GM23248 (cell line): ENCODE measurements around the gene IL1RAPL1. TPM values are rescaled to one million over a fixed set of nuclear protein-coding genes. Genes with fewer than 3 reads are reported as not detected.

ENCODE experiments used
- DNase-seq: peaks from one replicate; pipeline ENCODE4 v3.0.0-alpha.2; 2015
- H2AFZ ChIP-seq: fragments of 200-600 bp; sonication (generic); 2 replicates; pipeline ENCODE4 v1.6.1; 2016; ENCODE audit warnings: antibody characterized with exemption
- H3F3A ChIP-seq: fragments of 200-600 bp; sonication (generic); 2 replicates; pipeline ENCODE4 v1.6.1; 2016; ENCODE audit warnings: mild to moderate bottlenecking, antibody characterized with exemption, mixed run types; ENCODE audit not compliant: insufficient read depth
- H3K27ac ChIP-seq: fragments of 200-600 bp; sonication (generic); 2 replicates; pipeline ENCODE4 v1.5.1; 2016; ENCODE audit warnings: mild to moderate bottlenecking
- H3K27me3 ChIP-seq: fragments of 200-600 bp; sonication (generic); replicated peaks from 2 replicates; pipeline ENCODE4 v1.6.1; 2016; ENCODE audit warnings: mild to moderate bottlenecking; ENCODE audit not compliant: insufficient read depth
- H3K36me3 ChIP-seq: fragments of 200-600 bp; sonication (generic); 2 replicates; pipeline ENCODE4 v1.6.1; 2016; ENCODE audit warnings: low read depth, mild to moderate bottlenecking
- H3K4me1 ChIP-seq: fragments of 200-600 bp; sonication (generic); 2 replicates; pipeline ENCODE4 v1.6.1; 2016; ENCODE audit warnings: mild to moderate bottlenecking; ENCODE audit not compliant: insufficient read depth
- H3K4me2 ChIP-seq: fragments of 200-600 bp; sonication (generic); one replicate; pipeline ENCODE4 v1.6.1; 2016; ENCODE audit warnings: mild to moderate bottlenecking; ENCODE audit not compliant: unreplicated experiment
- H3K4me3 ChIP-seq: fragments of 200-600 bp; sonication (generic); 2 replicates; pipeline ENCODE4 v1.5.1; 2016; ENCODE audit warnings: mild to moderate bottlenecking
- H3K79me2 ChIP-seq: fragments of 200-600 bp; sonication (generic); 2 replicates; pipeline ENCODE4 v1.6.1; 2016; ENCODE audit warnings: mild to moderate bottlenecking; ENCODE audit not compliant: insufficient read depth
- H3K9ac ChIP-seq: fragments of 200-600 bp; sonication (generic); 2 replicates; pipeline ENCODE4 v1.6.1; 2016; ENCODE audit warnings: mild to moderate bottlenecking
- H3K9me2 ChIP-seq: fragments of 200-600 bp; sonication (generic); 2 replicates; pipeline ENCODE4 v1.6.1; 2016; ENCODE audit warnings: mixed run types, mild to moderate bottlenecking, moderate library complexity; ENCODE audit not compliant: insufficient read depth
- H3K9me3 ChIP-seq: fragments of 200-600 bp; sonication (generic); one replicate; pipeline ENCODE4 v1.6.1; 2017; ENCODE audit warnings: low read depth
- H4K20me1 ChIP-seq: fragments of 200-600 bp; sonication (generic); 2 replicates; pipeline ENCODE4 v1.6.0; 2016; ENCODE audit not compliant: insufficient read depth
- EZH2 ChIP-seq: fragments of 200-600 bp; sonication (generic); IDR thresholded peaks from 2 replicates; pipeline ENCODE4 v1.6.1; 2018; ENCODE audit warnings: antibody characterized with exemption, mild to moderate bottlenecking; ENCODE audit not compliant: insufficient read depth, poor library complexity, severe bottlenecking
- EZH2phosphoT487 ChIP-seq: fragments of 200-600 bp; sonication (generic); IDR thresholded peaks from 2 replicates; pipeline ENCODE4 v1.6.1; 2018; ENCODE audit warnings: antibody characterized with exemption, moderate library complexity, mild to moderate bottlenecking, low read depth; ENCODE audit not compliant: insufficient read depth
- WGBS, 2 experiments: methylation state at CpG; one replicate each; pipeline ENCODE4 v1.1.6; 2015 to 2017; ENCODE audit warnings: low lambda C conversion rate in 2 of 2, low coverage in 1 of 2; ENCODE audit errors: missing lambda C conversion rate in 2 of 2; 5-methylcytosine and 5-hydroxymethylcytosine counted together
- in situ Hi-C: fragments of 300-500 bp; cut with MboI; formaldehyde crosslinking; loops from 2 replicates; pipeline ENCODE4 v1.15.0; 2020
- polyA plus RNA-seq: library from polyadenylated mRNA; unstranded; fragments of >200 nt; fragmentation: Nextera tagmentation; extraction: Ambion mirVana; gene quantifications from 2 replicates; pipeline ENCODE4 v1.2.1, GENCODE V29; 2016
- total RNA-seq: library from RNA; depleted of rRNA; stranded (reverse); fragments of >200 nt; shearing (Covaris generic); gene quantifications from 2 replicates; pipeline ENCODE4 v1.2.3, GENCODE V29; 2014

The IL1RAPL1 gene
- total and polyA plus RNA-seq, 2 experiments from 2014 or later, result not detected

DNA sequence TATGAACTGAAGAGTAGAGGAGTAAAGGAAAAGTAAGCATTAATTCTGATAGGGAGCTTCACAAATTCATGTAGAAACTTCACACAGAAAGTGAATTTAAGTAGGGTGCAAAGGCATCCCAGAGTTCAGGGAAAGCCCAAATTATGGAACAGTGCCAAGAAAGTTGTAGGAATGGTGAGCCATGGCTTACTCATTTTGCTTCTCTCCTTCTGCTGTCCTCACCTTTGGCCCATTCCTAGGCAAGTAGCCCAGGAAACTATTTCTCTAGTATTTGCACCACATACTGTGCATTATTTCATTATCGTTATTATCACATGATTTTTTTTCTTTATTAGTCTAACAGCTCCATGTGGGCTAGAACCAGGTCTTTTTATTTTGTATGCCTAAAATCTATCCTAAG lies 34.9 kb upstream of the IL1RAPL1 start:
- Histone ChIP-seq H3K4me1 (no peaks in the 10 kb centered on the region), H2AFZ (no peak overlapping the region), H3K4me2 (no peak overlapping the region), H3K27ac (no peak overlapping the region), H4K20me1 (no peaks in the 10 kb centered on the region), H3K9me3 (no peaks in the 10 kb centered on the region), H3K27me3 (no peaks in the 10 kb centered on the region), H3K36me3 (no peaks in the 10 kb centered on the region), H3K79me2 (no peaks in the 10 kb centered on the region), H3K9ac (no peak overlapping the region), H3K9me2 (no peaks in the 10 kb centered on the region), H3K4me3 (no peak overlapping the region), H3F3A (no peaks in the 10 kb centered on the region)
- TF ChIP-seq EZH2 (no peak), EZH2phosphoT487 (no peak)
- WGBS, 2 experiments, result 35 to 36% methylated on average over 1 of the region's 1 CpG
- DNase-seq, result peak; percentile 0
- in situ Hi-C loops, result no loop called here

DNA sequence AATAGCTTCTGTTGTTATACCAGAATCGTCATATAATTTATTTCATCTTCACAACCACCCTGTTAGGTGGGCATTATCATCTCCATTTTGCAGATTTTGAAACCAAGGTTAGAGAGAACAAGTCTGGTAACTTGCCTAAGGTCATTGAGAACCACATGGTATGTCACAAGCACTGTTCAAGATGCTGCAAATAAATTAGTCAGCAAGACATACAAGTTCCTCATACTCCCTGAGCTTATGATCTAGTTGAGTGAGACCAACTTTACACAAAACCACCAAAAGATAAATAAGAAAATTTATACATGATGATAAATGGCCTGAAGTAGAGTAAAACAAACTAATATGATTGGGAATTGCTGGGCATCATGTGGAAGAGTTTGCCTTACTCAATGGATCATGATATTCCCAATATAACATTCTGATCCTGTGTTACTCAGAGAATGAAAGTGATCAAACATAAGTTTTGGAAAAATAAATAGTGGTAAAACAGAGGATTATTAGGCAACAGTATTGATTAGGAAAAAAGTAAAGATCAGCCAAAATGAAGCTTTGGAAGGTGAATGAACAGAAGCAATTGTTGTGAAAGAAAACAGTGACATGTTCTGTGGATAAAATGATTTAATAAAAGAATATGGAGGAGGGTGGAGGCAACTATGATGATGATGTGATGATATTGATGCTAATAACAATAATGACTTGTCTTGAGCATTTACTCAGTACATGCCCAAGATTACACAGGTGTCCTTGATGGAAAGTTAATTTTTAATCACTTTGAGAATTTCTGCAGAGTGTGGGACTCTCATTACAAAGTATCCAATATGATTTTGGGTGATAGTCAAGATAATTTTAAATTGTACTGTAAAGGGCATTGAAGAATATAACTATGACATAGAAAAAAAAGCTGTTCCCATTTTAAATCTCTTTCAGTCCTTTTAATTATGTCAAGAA lies 34.1 kb upstream of the IL1RAPL1 start:
- no peaks in the 10 kb centered on the region for H3K9me3 ChIP-seq

DNA sequence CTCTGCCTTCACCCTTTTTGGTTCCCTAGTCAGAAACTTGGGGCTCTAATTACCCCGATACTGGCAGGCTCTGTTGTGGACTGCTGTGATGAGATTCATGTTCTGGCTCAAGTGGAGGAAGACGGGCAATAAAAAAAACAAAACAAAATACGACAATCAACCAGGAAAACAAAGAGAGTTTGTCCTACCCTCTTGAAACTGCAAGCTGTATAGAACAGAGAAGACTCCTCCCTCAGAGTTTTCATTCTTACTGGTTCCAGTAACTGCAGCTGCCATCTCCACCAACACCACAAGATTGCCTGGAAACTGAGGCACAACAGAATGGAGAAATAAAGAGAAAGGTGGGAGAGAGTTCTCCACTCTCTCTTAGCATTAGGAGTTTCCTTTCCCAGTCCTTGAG lies 11.1 kb upstream of the IL1RAPL1 start:
- 23% methylated on average over 3 of the region's 3 CpGs; no CpG with 5 or more reads in 1 of the 2 experiments for WGBS, 2 experiments
- H3K4me3 ChIP-seq, result no peak overlapping the region
- H3K9me3 ChIP-seq, result no peaks in the 10 kb centered on the region
- no peaks in the 10 kb centered on the region for H3K36me3 ChIP-seq
- TF ChIP-seq EZH2 (no peak), EZH2phosphoT487 (no peak)
- H3K9me2 ChIP-seq, result no peaks in the 10 kb centered on the region
- H3K9ac ChIP-seq, result no peak overlapping the region
- DNase-seq, result no peak
- H2AFZ ChIP-seq, result no peak overlapping the region
- no peaks in the 10 kb centered on the region for H3K27me3 ChIP-seq
- no peak overlapping the region for H3K4me2 ChIP-seq
- no peak overlapping the region for H3K27ac ChIP-seq
- in situ Hi-C loops, result no loop called here
- no peaks in the 10 kb centered on the region for H3K79me2 ChIP-seq
- no peaks in the 10 kb centered on the region for H3F3A ChIP-seq
- no peaks in the 10 kb centered on the region for H4K20me1 ChIP-seq
- H3K4me1 ChIP-seq, result no peaks in the 10 kb centered on the region

More for the DNA sequence above, 34.1 kb upstream of the IL1RAPL1 start:
- TF ChIP-seq EZH2 (no peak), EZH2phosphoT487 (no peak)
- 0% methylated on average over 1 of the region's 1 CpG for WGBS, 2 experiments
- no peaks in the 10 kb centered on the region for H3K4me1 ChIP-seq
- in situ Hi-C loops, result no loop called here
- no peaks in the 10 kb centered on the region for H3K79me2 ChIP-seq
- no peak overlapping the region for H3K27ac ChIP-seq
- no peaks in the 10 kb centered on the region for H4K20me1 ChIP-seq
- DNase-seq, result no peak
- no peak overlapping the region for H3K9ac ChIP-seq
- H2AFZ ChIP-seq, result no peak overlapping the region
- no peak overlapping the region for H3K4me3 ChIP-seq
- H3F3A ChIP-seq, result no peaks in the 10 kb centered on the region
- no peak overlapping the region for H3K4me2 ChIP-seq
- no peaks in the 10 kb centered on the region for H3K27me3 ChIP-seq
- H3K9me2 ChIP-seq, result no peaks in the 10 kb centered on the region
- no peaks in the 10 kb centered on the region for H3K36me3 ChIP-seq

DNA sequence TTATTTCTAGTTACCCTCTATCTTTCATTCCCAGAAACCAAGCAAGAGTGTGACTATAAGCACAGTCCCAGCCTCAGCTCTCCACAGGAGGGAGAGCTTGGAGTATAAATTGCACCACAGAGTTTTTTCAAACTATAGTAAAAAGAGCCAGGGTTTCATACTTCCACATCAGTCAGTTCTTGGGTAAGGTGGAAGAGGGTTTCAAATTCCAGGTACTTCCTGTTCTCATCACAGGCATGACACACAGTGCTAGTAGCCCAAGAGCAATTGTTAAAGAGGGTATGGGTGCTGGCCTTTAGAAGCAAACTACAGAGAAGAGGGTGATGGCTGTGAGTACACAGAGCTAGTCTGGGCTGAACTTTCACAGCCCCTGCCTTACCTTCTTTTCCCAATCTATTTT lies 5.7 kb upstream of the IL1RAPL1 start:
- Histone ChIP-seq H4K20me1 (no peaks in the 10 kb centered on the region), H3K4me2 (no peak overlapping the region), H3K36me3 (no peaks in the 10 kb centered on the region), H3K27me3 (no peaks in the 10 kb centered on the region), H3K27ac (no peak overlapping the region), H3K9me3 (no peaks in the 10 kb centered on the region), H3K9me2 (no peaks in the 10 kb centered on the region), H3K4me1 (no peaks in the 10 kb centered on the region), H2AFZ (no peak overlapping the region), H3K4me3 (no peak overlapping the region), H3K9ac (no peak overlapping the region), H3F3A (no peaks in the 10 kb centered on the region), H3K79me2 (no peaks in the 10 kb centered on the region)
- in situ Hi-C loops, result no loop called here
- TF ChIP-seq EZH2phosphoT487 (no peak), EZH2 (no peak)
- no peak for DNase-seq

DNA sequence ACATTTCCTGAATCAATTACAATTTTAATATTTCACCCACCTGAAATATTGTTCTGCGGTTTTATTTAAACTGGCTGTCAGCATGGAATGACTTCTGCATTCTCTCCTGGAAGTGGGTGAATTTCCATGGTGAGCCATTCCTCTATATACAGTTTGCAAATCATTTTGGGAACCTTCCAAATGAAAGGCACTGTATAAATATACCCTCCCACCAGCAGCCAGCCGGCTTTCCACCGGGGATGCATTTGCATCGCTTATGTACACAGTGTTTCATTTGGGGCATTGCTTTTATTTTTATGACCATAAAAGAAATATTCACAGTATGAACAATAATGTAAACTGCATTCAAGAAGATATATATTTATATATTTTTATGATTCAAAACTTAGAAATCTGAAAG lies 4.7 kb upstream of the IL1RAPL1 start:
- Histone ChIP-seq H3K9me3 (no peaks in the 10 kb centered on the region), H3K9me2 (no peaks in the 10 kb centered on the region), H3K4me3 (no peak overlapping the region), H3K36me3 (no peaks in the 10 kb centered on the region), H3F3A (no peaks in the 10 kb centered on the region), H2AFZ (no peak overlapping the region), H3K4me2 (no peak overlapping the region), H3K79me2 (no peaks in the 10 kb centered on the region), H3K27ac (no peak overlapping the region), H3K9ac (no peak overlapping the region), H3K27me3 (no peaks in the 10 kb centered on the region), H4K20me1 (no peaks in the 10 kb centered on the region), H3K4me1 (no peaks in the 10 kb centered on the region)
- TF ChIP-seq EZH2, result no peak
- WGBS, 2 experiments, result 36 to 37% methylated on average over 4 of the region's 4 CpGs
- in situ Hi-C loops, result no loop called here
- DNase-seq, result no peak
